HUES6 (cell line): ENCODE data around the gene CLMP.
A peak's percentile ranks its signal among the peaks of the same experiment; 100 is the strongest.

Experiments used
- H3K27ac ChIP-seq: 2 replicates; pipeline ENCODE4 v1.7.0; 2013; ENCODE audit warnings: low read depth, mild to moderate bottlenecking, low read length, inconsistent platforms
- H3K27me3 ChIP-seq: 2 replicates; pipeline ENCODE4 v1.6.1; 2013; ENCODE audit warnings: low read length; ENCODE audit not compliant: control insufficient read depth, insufficient read depth
- H3K36me3 ChIP-seq: 2 replicates; pipeline ENCODE4 v1.6.1; 2013; ENCODE audit warnings: low read length; ENCODE audit not compliant: control insufficient read depth, insufficient read depth
- H3K4me1 ChIP-seq: 2 replicates; pipeline ENCODE4 v1.6.1; 2013; ENCODE audit warnings: low read length; ENCODE audit not compliant: control insufficient read depth, insufficient read depth
- H3K4me3 ChIP-seq: 2 replicates; pipeline ENCODE4 v1.5.1; 2013; ENCODE audit warnings: low read depth, low read length
- H3K9ac ChIP-seq: one replicate; pipeline ENCODE4 v1.6.1; 2013; ENCODE audit warnings: mild to moderate bottlenecking, low read length
- H3K9me3 ChIP-seq: 2 replicates; pipeline ENCODE4 v1.6.1; 2013; ENCODE audit warnings: low read depth, low read length; ENCODE audit not compliant: control insufficient read depth, insufficient read depth

Gene CLMP

GRCh38 chr11:123195188-123196059 is at the start of gene CLMP:
Gene CLMP, minus strand, starts transcription at chr11:123195248. Its CDS starts 308 bp downstream, at chr11:123194940.
- peak within 1 kb of the TSS; percentile 37; the same call in 1 of the 2 replicates for H3K27ac ChIP-seq
- peaks cover 53% of the 10 kb centered on the region for H3K4me1 ChIP-seq
- peaks cover 7% of the 10 kb centered on the region for H3K27me3 ChIP-seq
- H3K9ac ChIP-seq = peak within 1 kb of the TSS; percentile 87
- no peaks in the 10 kb centered on the region for H3K9me3 ChIP-seq
- no peaks in the 10 kb centered on the region for H3K36me3 ChIP-seq
- peak within 1 kb of the TSS; percentile 72 for H3K4me3 ChIP-seq

- H3K9me3 ChIP-seq = no peaks in the 10 kb centered on the region
- H3K4me3 ChIP-seq = no peak overlapping the region
- no peaks in the 10 kb centered on the region for H3K27me3 ChIP-seq
- no peaks in the 10 kb centered on the region for H3K36me3 ChIP-seq
- H3K9ac ChIP-seq = no peak overlapping the region
- peaks cover 17% of the 10 kb centered on the region for H3K4me1 ChIP-seq
- no peak overlapping the region for H3K27ac ChIP-seq
Observed at GRCh38 chr11:123241874-123242543, 47.0 kb upstream of the CLMP start.

- Histone ChIP-seq H3K9me3 (no peaks in the 10 kb centered on the region), H3K4me1 (peaks cover 17% of the 10 kb centered on the region), H3K9ac (no peak overlapping the region), H3K4me3 (no peak overlapping the region), H3K36me3 (no peaks in the 10 kb centered on the region), H3K27me3 (no peaks in the 10 kb centered on the region), H3K27ac (no peak overlapping the region)
Observed at GRCh38 chr11:123241294-123241693, 46.2 kb upstream of the CLMP start.

GRCh38 chr11:123239191-123240150 is 44.4 kb upstream of the CLMP start:
- Histone ChIP-seq H3K4me3 (no peak overlapping the region), H3K4me1 (peaks cover 17% of the 10 kb centered on the region), H3K27me3 (no peaks in the 10 kb centered on the region), H3K36me3 (no peaks in the 10 kb centered on the region), H3K9ac (no peak overlapping the region), H3K27ac (no peak overlapping the region), H3K9me3 (no peaks in the 10 kb centered on the region)

GRCh38 chr11:123238297-123238696 is 43.2 kb upstream of the CLMP start:
- Histone ChIP-seq H3K36me3 (no peaks in the 10 kb centered on the region), H3K4me3 (no peak overlapping the region), H3K27ac (no peak overlapping the region), H3K27me3 (no peaks in the 10 kb centered on the region), H3K4me1 (peaks cover 14% of the 10 kb centered on the region), H3K9ac (no peak overlapping the region), H3K9me3 (no peaks in the 10 kb centered on the region)

GRCh38 chr11:123236879-123237278 is 41.8 kb upstream of the CLMP start:
- Histone ChIP-seq H3K36me3 (no peaks in the 10 kb centered on the region), H3K27me3 (no peaks in the 10 kb centered on the region), H3K27ac (no peak overlapping the region), H3K4me3 (no peak overlapping the region), H3K4me1 (peaks cover 12% of the 10 kb centered on the region; the same call in 1 of the 2 replicates), H3K9ac (no peak overlapping the region), H3K9me3 (no peaks in the 10 kb centered on the region)

- no peaks in the 10 kb centered on the region for H3K36me3 ChIP-seq
- no peak overlapping the region for H3K9ac ChIP-seq
- H3K27me3 ChIP-seq = no peaks in the 10 kb centered on the region
- H3K9me3 ChIP-seq = no peaks in the 10 kb centered on the region
- peaks cover 12% of the 10 kb centered on the region; the same call in 1 of the 2 replicates for H3K4me1 ChIP-seq
- no peak overlapping the region for H3K27ac ChIP-seq
- H3K4me3 ChIP-seq = no peak overlapping the region
Observed at GRCh38 chr11:123235656-123236261, 40.7 kb upstream of the CLMP start.

GRCh38 chr11:123235117-123235655 is 40.1 kb upstream of the CLMP start:
- Histone ChIP-seq H3K4me3 (no peak overlapping the region), H3K9ac (no peak overlapping the region), H3K27ac (no peak overlapping the region), H3K9me3 (no peaks in the 10 kb centered on the region), H3K27me3 (no peaks in the 10 kb centered on the region), H3K36me3 (no peaks in the 10 kb centered on the region), H3K4me1 (peaks cover 12% of the 10 kb centered on the region; the same call in 1 of the 2 replicates)

GRCh38 chr11:123233975-123234334 is 38.9 kb upstream of the CLMP start:
- H3K36me3 ChIP-seq = no peaks in the 10 kb centered on the region
- H3K27ac ChIP-seq = no peak overlapping the region
- no peak overlapping the region for H3K4me3 ChIP-seq
- no peaks in the 10 kb centered on the region for H3K9me3 ChIP-seq
- H3K9ac ChIP-seq = no peak overlapping the region
- H3K4me1 ChIP-seq = peaks cover 9% of the 10 kb centered on the region
- H3K27me3 ChIP-seq = no peaks in the 10 kb centered on the region

GRCh38 chr11:123233280-123233974 is 38.4 kb upstream of the CLMP start:
- no peaks in the 10 kb centered on the region for H3K36me3 ChIP-seq
- no peak overlapping the region for H3K27ac ChIP-seq
- no peaks in the 10 kb centered on the region for H3K27me3 ChIP-seq

More at GRCh38 chr11:123233280-123233974, 38.4 kb upstream of the CLMP start:
- Histone ChIP-seq H3K4me3 (no peak overlapping the region), H3K9me3 (no peaks in the 10 kb centered on the region), H3K4me1 (peaks cover 14% of the 10 kb centered on the region), H3K9ac (no peak overlapping the region)
